AG04449 (cell line): ENCODE measurements around the gene ADIRF.
"Not testable (repeated sequence)": the region's sequence is repeated elsewhere in the genome, so short reads cannot be mapped to it uniquely, and the experiment has no call there.

Experiments used
- CTCF ChIA-PET: fragments of 350-600 bp; formaldehyde crosslinking; extraction: SDS; loops from one replicate; lab custom pipeline; 2021; ENCODE audit warnings: antibody characterized with exemption; lab: Yijun Ruan, JAX
- POLR2A ChIA-PET: fragments of 400-600, 350-600 bp; formaldehyde crosslinking; extraction: SDS; loops from one replicate; lab custom pipeline; 2020; ENCODE audit warnings: antibody characterized with exemption, inconsistent platforms; lab: Yijun Ruan, JAX
- DNase-seq: peaks from one replicate; pipeline ENCODE4 v3.0.0-alpha.2; 2010; ENCODE audit warnings: low read depth, low spot score
- H3K4me3 ChIP-seq: 2 replicates; pipeline ENCODE4 v1.5.1; 2011; ENCODE audit warnings: low read depth, mild to moderate bottlenecking, control low read depth, low read length
- CTCF ChIP-seq: IDR thresholded peaks from one replicate; pipeline ENCODE4 v1.5.1; 2011; ENCODE audit warnings: mild to moderate bottlenecking, moderate library complexity, low read length, control low read depth, inconsistent platforms; ENCODE audit not compliant: insufficient read depth; ENCODE audit errors: missing control alignments

Gene ADIRF

GRCh38 chr10:87000491-87000890 is 32.2 kb downstream of the ADIRF start:
- ChIA-PET CTCF (interaction anchor here (0.8 kb wide), 1 partner anchor 61 kb away, joined by 4 read pairs; no protein-coding TSS in a partner anchor), POLR2A (no interaction called here)
- H3K4me3 ChIP-seq = no peak overlapping the region
- no peak for DNase-seq
- no peak for TF ChIP-seq CTCF

GRCh38 chr10:87007124-87007523 is 38.8 kb downstream of the ADIRF start:
- H3K4me3 ChIP-seq, POLR2A ChIA-PET: not testable (repeated sequence)
- CTCF ChIA-PET = interaction anchor here (1.4 kb wide), 1 partner anchor 10 kb away, joined by 3 read pairs; no protein-coding TSS in a partner anchor

GRCh38 chr10:87007674-87008073 is 39.4 kb downstream of the ADIRF start:
- CTCF ChIA-PET = interaction anchor here (1.4 kb wide), 1 partner anchor 10 kb away, joined by 3 read pairs; no protein-coding TSS in a partner anchor
- H3K4me3 ChIP-seq, DNase-seq, POLR2A ChIA-PET: not testable (repeated sequence)

More at GRCh38 chr10:87007124-87007523, 38.8 kb downstream of the ADIRF start:
- DNase-seq = not testable (repeated sequence)

GRCh38 chr10:87008303-87008702 is 40.0 kb downstream of the ADIRF start:
- CTCF ChIA-PET = interaction anchor here (1.4 kb wide), 1 partner anchor 11 kb away, joined by 3 read pairs; no protein-coding TSS in a partner anchor
- DNase-seq, POLR2A ChIA-PET: not testable (repeated sequence)

GRCh38 chr10:87009134-87009696 is 40.9 kb downstream of the ADIRF start:
- DNase-seq, CTCF ChIA-PET, POLR2A ChIA-PET, H3K4me3 ChIP-seq: not testable (repeated sequence)

More at GRCh38 chr10:87008303-87008702, 40.0 kb downstream of the ADIRF start:
- not testable (repeated sequence) for H3K4me3 ChIP-seq

- DNase-seq, POLR2A ChIA-PET, CTCF ChIA-PET, H3K4me3 ChIP-seq: not testable (repeated sequence)
Measured at GRCh38 chr10:87013528-87013927, 45.2 kb downstream of the ADIRF start.

- DNase-seq, POLR2A ChIA-PET, H3K4me3 ChIP-seq, CTCF ChIA-PET: not testable (repeated sequence)
Measured at GRCh38 chr10:87014986-87015716, 46.9 kb downstream of the ADIRF start.

- H3K4me3 ChIP-seq, CTCF ChIA-PET, POLR2A ChIA-PET, DNase-seq: not testable (repeated sequence)
Measured at GRCh38 chr10:87018127-87018526, 49.8 kb downstream of the ADIRF start.

- POLR2A ChIA-PET, CTCF ChIA-PET, DNase-seq, H3K4me3 ChIP-seq: not testable (repeated sequence)
Measured at GRCh38 chr10:87019066-87019465, 50.8 kb downstream of the ADIRF start.

GRCh38 chr10:87019504-87019903 is 51.2 kb downstream of the ADIRF start:
- CTCF ChIA-PET, POLR2A ChIA-PET, DNase-seq, H3K4me3 ChIP-seq: not testable (repeated sequence)

GRCh38 chr10:87020056-87020455 is 51.8 kb downstream of the ADIRF start, which contains the start of gene FAM25A:
FAM25A (plus strand) TSS chr10:87020294; CDS start chr10:87020325, 31 bp downstream.
- POLR2A ChIA-PET, DNase-seq, CTCF ChIA-PET, H3K4me3 ChIP-seq: not testable (repeated sequence)
